HG02943 (cell line): ENCODE data around the gene PML.
"Not testable (repeated sequence)": the region's sequence is repeated elsewhere in the genome, so short reads cannot be mapped to it uniquely, and the experiment has no call there.

Source experiments
- ATAC-seq: cut with Tn5 transposase; IDR thresholded peaks from one replicate; pipeline ENCODE4 v1.9.1; 2021; ENCODE audit warnings: mild to moderate bottlenecking, low read depth, moderate library complexity; ENCODE audit not compliant: unreplicated experiment

Gene PML

GRCh38 chr15:73956743-73957135 is 37.8 kb upstream of the PML start:
- ATAC-seq, result no peak

- no peak for ATAC-seq
Observed at GRCh38 chr15:73957276-73957675, 37.2 kb upstream of the PML start.

GRCh38 chr15:73957785-73958184 is 36.7 kb upstream of the PML start:
- ATAC-seq, result no peak

GRCh38 chr15:73959012-73959581 is 35.4 kb upstream of the PML start:
- no peak for ATAC-seq

GRCh38 chr15:73959801-73960200 is 34.7 kb upstream of the PML start:
- ATAC-seq, result no peak

- not testable (repeated sequence) for ATAC-seq
Observed at GRCh38 chr15:73960472-73961070, 33.9 kb upstream of the PML start.

GRCh38 chr15:73962433-73962832 is 32.1 kb upstream of the PML start:
- no peak for ATAC-seq

GRCh38 chr15:73964736-73965093 is 29.8 kb upstream of the PML start:
- no peak for ATAC-seq

- ATAC-seq, result no peak
Observed at GRCh38 chr15:73965094-73965757, 29.3 kb upstream of the PML start.

- no peak for ATAC-seq
Observed at GRCh38 chr15:73965758-73966113, 28.8 kb upstream of the PML start.

- no peak for ATAC-seq
Observed at GRCh38 chr15:73968461-73968860, 26.1 kb upstream of the PML start.

GRCh38 chr15:73969151-73969759 is 25.3 kb upstream of the PML start:
- ATAC-seq, result no peak

GRCh38 chr15:73972984-73973682 is 21.4 kb upstream of the PML start:
- no peak for ATAC-seq

- not testable (repeated sequence) for ATAC-seq
Observed at GRCh38 chr15:73973683-73974200, 20.8 kb upstream of the PML start.

GRCh38 chr15:73975440-73976125 is 18.9 kb upstream of the PML start:
- ATAC-seq, result not testable (repeated sequence)

GRCh38 chr15:73978896-73979295 is 15.6 kb upstream of the PML start:
- no peak for ATAC-seq

GRCh38 chr15:73979636-73980035 is 14.9 kb upstream of the PML start:
- no peak for ATAC-seq

- no peak for ATAC-seq
Observed at GRCh38 chr15:73981761-73982221, 12.7 kb upstream of the PML start.

GRCh38 chr15:73982222-73982962 is 12.1 kb upstream of the PML start:
- ATAC-seq, result no peak
